GM23338 (cell line): Measurements from ENCODE around the gene SYMPK.

Source experiments
- EZH2 ChIP-seq: fragments of 200-600 bp; sonication (generic); IDR thresholded peaks from one replicate; pipeline ENCODE4 v1.8.0; 2017; ENCODE audit warnings: antibody characterized with exemption, mild to moderate bottlenecking, low read depth; ENCODE audit not compliant: unreplicated experiment
- POLR2AphosphoS5 ChIP-seq: IDR thresholded peaks from 2 replicates; pipeline ENCODE4 v1.6.1; 2016; ENCODE audit warnings: antibody characterized with exemption, low read depth
- TF ChIP-seq, protein P1 (sequence below), 2 experiments: fragments of 200-600 bp in 1 of 2; sonication (generic) in 1 of 2; conservative IDR thresholded peaks; 2 replicates each; pipeline versions ENCODE4 v1.5.1 to v1.6.1; 2016 to 2017; ENCODE audit warnings: antibody characterized with exemption in 2 of 2, low read depth in 2 of 2, mild to moderate bottlenecking in 2 of 2, moderate library complexity in 1 of 2

DNA sequence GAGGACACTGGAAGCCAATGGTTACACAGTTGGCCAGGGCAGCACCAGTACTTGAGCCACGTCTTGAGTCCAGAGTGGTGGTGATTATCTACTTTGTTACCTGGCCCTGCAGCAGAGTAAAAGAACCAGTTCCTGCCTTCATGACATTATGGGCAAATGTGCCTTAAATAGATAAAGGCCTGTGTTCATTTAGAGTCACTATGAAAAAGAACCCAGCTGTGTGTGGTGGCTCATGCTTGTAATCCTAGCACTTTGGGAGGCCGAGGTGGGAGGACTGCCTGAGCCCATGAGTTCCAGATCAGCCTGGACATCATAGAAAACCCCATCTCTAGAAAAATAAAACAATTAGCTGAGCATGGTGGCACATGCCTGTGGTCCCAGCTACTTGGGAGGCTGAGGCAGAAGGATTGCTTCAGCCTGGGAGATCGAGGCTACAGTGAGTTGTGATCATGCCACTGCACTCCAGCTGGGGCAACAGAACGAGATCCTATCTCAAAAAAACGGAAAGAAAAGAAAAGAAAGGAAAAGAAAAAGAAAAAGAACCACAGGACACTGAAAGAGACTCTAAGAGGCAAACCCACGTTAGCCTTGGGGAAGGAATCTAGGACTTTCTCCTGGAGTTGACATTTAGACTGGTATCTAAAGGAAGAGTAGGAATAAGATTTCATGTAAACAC is 26.4 kb upstream of the SYMPK start:
- TF ChIP-seq, protein P1, sequence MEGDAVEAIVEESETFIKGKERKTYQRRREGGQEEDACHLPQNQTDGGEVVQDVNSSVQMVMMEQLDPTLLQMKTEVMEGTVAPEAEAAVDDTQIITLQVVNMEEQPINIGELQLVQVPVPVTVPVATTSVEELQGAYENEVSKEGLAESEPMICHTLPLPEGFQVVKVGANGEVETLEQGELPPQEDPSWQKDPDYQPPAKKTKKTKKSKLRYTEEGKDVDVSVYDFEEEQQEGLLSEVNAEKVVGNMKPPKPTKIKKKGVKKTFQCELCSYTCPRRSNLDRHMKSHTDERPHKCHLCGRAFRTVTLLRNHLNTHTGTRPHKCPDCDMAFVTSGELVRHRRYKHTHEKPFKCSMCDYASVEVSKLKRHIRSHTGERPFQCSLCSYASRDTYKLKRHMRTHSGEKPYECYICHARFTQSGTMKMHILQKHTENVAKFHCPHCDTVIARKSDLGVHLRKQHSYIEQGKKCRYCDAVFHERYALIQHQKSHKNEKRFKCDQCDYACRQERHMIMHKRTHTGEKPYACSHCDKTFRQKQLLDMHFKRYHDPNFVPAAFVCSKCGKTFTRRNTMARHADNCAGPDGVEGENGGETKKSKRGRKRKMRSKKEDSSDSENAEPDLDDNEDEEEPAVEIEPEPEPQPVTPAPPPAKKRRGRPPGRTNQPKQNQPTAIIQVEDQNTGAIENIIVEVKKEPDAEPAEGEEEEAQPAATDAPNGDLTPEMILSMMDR (conservative IDR thresholded peaks at IDR 0.05; ENCODE audit: low read depth in 2 of 2), result no peak
- TF ChIP-seq EZH2, result no peak
- no peak for TF ChIP-seq POLR2AphosphoS5
